ENCODE data around the gene ZNF280A.

DNA sequence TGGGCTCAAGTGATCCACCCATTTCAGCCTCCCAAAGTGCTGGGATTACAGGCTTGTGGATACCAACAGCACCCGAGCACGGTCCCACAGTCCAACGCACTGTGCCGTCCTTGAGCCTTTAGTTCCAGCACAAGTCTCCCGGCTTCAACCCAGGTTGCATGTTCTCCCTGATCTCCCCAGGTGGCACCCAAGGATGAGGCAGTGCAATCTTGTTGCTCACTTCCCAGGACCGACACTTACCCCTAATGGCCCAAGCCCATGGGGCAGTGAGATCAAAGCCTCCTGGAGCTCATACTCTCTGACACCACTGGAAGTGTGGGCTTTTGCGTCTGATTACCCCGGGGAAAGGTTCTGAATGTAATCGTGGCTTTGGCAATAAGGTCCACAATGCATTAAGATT, 35.5 kb upstream of the ZNF280A start:
- TF ChIP-seq, protein P1, sequence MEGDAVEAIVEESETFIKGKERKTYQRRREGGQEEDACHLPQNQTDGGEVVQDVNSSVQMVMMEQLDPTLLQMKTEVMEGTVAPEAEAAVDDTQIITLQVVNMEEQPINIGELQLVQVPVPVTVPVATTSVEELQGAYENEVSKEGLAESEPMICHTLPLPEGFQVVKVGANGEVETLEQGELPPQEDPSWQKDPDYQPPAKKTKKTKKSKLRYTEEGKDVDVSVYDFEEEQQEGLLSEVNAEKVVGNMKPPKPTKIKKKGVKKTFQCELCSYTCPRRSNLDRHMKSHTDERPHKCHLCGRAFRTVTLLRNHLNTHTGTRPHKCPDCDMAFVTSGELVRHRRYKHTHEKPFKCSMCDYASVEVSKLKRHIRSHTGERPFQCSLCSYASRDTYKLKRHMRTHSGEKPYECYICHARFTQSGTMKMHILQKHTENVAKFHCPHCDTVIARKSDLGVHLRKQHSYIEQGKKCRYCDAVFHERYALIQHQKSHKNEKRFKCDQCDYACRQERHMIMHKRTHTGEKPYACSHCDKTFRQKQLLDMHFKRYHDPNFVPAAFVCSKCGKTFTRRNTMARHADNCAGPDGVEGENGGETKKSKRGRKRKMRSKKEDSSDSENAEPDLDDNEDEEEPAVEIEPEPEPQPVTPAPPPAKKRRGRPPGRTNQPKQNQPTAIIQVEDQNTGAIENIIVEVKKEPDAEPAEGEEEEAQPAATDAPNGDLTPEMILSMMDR (conservative IDR thresholded peaks at IDR 0.05; ENCODE audit: low read depth, low read length), result no peak
- TF ChIP-seq EZH2 (IDR thresholded peaks at IDR 0.05; ENCODE audit: low read length, unreplicated experiment) (no peak), EZH2phosphoT487 (IDR thresholded peaks at IDR 0.05; ENCODE audit: borderline replicate concordance, low read length) (no peak)

Measured in PC-3 (cell line).